Endothelial cell of hepatic sinusoid (primary cell): ENCODE data around the gene BNIP5.
"Not testable (repeated sequence)": the region's sequence is repeated elsewhere in the genome, so short reads cannot be mapped to it uniquely, and the experiment has no call there.

ENCODE experiments used
- in situ Hi-C: cut with HindIII; loops from 2 replicates; pipeline ENCODE4 v1.10.0; 2017; ENCODE audit warnings: low sequenced_read_pairs

The BNIP5 gene

DNA sequence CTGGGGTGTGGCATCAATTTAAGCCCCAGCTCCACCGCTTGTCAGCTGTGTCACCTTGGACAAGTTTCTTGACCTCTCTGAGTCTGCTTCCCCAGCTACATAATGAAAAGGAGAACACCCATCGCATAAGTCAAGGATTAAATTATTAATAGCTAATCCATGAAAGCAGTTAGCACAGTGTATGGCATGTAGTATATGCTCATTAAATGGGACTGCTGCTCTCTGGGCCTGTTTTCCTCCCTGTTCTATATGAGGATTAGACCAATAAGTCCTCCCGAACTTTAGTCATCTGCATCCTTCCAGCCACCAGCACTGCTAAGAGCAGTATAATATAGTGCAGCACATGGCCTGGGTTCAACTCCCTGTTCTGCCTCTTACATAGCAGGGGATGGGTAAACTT lies 31.1 kb upstream of the BNIP5 start:
- in situ Hi-C loops: loop anchor here (5.0 kb wide), 1 partner anchor 70 kb away; no protein-coding TSS in a partner anchor

GRCh38 chr6:36364669-36365479 lies 28.2 kb upstream of the BNIP5 start:
- in situ Hi-C loops: loop anchor here (5.0 kb wide), 1 partner anchor 68 kb away; no protein-coding TSS in a partner anchor

- in situ Hi-C loops: not testable (repeated sequence)
Observed at GRCh38 chr6:36364061-36364635, 27.5 kb upstream of the BNIP5 start.

GRCh38 chr6:36363371-36363752 lies 26.7 kb upstream of the BNIP5 start:
- in situ Hi-C loops: not testable (repeated sequence)

DNA sequence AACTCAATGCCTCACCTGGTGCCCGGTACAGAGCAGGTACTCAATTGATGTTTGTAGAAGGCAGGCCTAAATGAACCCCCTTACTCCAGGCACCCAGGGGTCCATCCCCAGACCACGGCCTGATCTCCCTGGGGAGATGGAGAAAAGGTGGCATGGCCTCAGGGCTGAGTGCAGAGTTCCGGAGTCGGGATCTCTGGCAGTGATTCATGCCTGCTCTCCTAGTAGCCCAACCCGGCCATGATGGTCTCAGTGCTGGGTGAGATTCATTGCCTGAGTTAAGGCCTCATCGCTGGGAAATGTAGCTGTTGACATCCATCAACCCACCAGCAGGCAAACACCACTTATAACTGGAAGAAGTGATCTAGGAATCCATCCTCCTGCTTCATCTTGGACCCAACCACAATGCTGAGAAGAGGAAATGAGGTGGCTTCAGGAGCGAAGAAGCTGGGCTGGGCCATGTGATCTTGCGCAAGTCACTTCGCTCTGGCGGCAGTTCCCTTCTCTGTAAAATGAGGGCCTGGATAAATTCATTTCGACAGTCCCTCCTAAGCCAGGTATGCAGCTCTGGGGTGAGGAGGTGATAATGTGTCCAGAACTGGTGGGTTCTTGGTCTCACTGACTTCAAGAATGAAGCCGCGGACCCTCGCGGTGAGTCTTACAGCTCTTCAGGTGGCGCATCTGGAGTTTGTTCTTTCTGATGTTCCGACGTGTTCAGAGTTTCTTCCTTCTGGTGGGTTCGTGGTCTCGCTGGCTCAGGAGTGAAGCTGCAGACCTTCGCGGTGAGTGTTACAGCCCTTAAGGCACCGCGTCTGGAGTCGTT lies 26.1 kb upstream of the BNIP5 start:
- in situ Hi-C loops: no loop called here

GRCh38 chr6:36361071-36361470 lies 24.4 kb upstream of the BNIP5 start:
- in situ Hi-C loops: no loop called here

GRCh38 chr6:36360241-36361054 lies 23.8 kb upstream of the BNIP5 start:
- in situ Hi-C loops: no loop called here

DNA sequence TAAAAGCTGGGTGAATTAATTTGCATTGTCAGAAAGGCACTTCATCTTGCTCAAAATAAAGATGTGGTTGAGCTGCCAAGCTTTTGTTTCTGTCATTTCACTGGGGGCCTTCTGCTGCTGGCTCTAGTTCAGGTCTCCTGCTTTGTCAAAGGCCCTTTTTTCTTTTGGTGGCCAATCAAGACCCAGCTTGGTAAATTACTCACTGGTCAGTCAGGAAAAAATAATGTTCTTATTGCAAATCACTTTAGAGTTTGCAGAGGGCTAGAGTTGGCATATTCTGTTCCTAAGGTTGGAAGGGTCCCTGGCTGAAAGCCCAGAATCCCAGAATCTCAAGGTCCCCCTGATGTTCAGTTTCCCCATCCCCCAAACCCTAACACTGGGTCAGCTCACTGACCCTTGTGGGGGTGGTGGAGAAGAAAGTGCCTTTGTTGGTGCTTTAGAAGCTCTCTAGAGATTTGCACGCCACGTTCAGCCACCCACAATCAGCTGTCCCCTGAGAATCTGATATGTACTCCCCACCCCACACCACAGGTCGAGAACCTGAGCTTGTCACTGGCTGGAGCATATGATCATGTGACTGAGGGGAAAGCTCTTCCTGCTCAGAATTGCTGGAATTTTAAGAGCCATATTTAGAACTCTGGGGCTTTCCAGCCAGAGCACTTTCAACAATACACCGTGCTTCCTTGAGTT lies 21.7 kb upstream of the BNIP5 start:
- in situ Hi-C loops: no loop called here

GRCh38 chr6:36357872-36358225 lies 21.2 kb upstream of the BNIP5 start:
- in situ Hi-C loops: no loop called here

DNA sequence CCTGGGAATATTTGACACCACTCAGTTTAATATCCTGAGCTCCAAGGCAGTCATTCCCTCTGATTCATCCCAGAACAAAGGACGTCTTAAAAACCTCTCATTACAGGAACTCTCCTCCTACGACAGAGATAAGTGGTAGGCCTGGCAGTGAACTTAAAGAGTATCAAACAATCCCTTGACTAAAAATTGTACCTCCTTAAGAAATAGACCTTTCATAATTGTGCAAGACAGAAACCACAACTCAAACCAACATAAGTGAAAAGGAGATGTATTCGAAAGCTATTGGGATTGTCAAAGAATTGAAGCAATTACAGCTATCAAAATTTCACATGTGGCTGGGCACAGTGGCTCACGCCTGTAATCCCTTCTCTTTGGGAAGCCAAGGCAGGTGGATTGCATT lies 19.1 kb upstream of the BNIP5 start:
- in situ Hi-C loops: no loop called here

DNA sequence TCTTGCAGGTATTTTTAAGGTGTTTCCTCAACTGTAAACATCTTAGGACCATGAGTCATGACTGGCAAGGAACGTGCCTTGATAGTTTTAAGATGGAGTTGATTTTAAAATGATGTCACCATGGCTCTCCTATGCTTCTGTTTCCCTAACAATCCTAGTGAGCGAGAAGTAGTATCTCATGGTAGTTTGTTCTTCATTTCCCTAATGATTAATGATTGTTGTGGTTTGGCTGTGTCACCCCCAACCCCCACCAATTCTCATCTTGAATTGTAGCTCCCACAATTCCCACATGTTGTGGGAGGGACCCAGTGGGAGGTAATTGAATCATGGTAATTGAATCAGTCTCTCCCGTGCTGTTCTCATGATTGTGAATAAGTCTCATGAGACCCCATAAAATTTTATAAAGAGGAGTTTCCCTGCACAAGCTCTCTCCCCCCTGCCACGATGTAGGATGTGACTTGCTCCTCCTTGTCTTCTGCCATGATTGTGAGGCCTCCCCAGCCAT lies 16.8 kb upstream of the BNIP5 start:
- in situ Hi-C loops: no loop called here

DNA sequence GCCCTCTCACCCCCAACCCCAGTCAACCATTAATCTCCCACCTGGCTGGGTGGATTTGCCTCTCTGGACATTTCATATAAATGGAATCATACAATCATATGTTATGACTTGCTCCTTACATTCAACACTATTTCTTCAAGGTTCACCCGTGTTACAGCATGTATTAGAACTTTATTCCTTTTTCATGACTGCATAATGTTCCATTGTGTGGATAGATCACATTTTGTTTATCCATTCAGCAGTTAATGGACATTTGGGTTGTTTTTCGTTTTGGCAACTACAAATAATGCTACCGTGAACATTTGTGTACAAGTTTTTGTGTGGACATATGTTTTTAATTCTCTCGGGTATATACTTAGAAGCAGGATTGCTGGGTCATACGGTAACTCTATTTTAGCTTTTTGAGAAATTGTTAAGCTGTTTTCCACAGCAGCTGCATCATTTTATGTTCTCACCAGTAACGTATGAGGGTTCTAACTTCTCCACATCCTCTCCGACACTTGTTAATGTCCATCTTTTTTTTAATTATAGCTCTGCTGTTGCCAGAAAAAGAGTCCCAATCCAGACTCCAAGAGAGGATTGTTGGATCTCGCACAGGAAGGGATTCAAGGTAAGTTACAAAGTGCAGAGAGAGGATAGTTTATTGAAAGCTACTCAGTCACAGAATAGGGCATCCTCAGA lies 15.9 kb upstream of the BNIP5 start:
- in situ Hi-C loops: no loop called here

DNA sequence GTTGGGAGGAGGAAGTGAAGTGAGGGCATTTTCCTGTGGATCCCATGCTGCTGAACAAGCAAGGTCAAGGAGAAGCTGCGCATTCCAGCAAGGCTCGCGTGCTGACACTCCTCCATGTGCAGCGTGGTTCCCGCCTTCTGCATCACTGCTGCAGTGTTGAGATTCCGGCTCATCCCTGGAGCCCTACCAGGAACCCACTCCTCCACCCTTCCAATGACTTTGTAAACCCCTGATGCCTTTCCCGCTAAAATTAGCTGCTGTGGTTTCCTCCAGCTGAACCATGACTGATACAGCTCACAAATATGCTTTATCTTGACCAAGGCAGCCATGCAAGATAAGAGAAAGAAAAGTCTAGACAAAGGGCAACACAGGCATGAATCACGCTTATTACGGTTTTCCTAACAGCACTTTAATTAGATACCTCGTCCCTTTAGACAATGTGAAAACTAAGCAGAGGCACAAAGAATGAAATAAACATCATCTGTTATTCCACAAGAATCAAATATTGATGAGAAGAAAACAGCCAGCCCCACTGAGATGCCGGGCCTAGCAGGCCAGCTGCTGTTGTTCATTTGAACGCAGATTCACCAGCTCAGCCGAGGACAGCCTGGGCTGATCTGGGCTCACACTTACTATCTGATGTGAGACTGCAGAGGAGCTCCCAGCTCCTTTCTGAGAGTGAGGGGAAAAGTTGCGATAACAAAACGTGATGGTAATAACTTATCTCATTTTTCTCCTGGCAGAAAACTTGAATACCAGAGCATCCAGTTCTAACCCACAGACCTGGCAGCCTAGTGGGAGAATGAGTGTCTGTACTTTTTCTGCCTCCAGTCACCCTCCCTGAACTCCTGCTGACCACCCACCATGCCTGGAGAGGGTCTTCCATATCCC lies 14.2 kb upstream of the BNIP5 start:
- in situ Hi-C loops: no loop called here

GRCh38 chr6:36350082-36350481 lies 13.4 kb upstream of the BNIP5 start:
- in situ Hi-C loops: no loop called here

- in situ Hi-C loops: no loop called here
Observed at GRCh38 chr6:36349240-36349639, 12.6 kb upstream of the BNIP5 start.

- in situ Hi-C loops: no loop called here
Observed at GRCh38 chr6:36347621-36348020, 10.9 kb upstream of the BNIP5 start.

GRCh38 chr6:36346486-36347273 lies 10.0 kb upstream of the BNIP5 start:
- in situ Hi-C loops: no loop called here
